Measurements from ENCODE around the gene SLC10A2. TPM values are rescaled to one million over a fixed set of nuclear protein-coding genes. Genes with fewer than 3 reads are reported as not detected.
"Not testable (repeated sequence)": the region's sequence is repeated elsewhere in the genome, so short reads cannot be mapped to it uniquely, and the experiment has no call there.

SLC10A2 gene
- total RNA-seq, result not detected
- long read RNA-seq, result 0 reads

GRCh38 chr13:103066079-103066780, at the start of gene SLC10A2:
SLC10A2 (minus strand) TSS chr13:103066417; CDS start chr13:103066249, 168 bp downstream.
- ATAC-seq (ENCODE audit: poor library complexity) (no peak), DNase-seq (no peak)
- intact Hi-C loops (cut with DNase I), result no loop called here

GRCh38 chr13:103107580-103107979, 41.4 kb upstream of the SLC10A2 start:
- intact Hi-C loops (cut with DNase I), result no loop called here
- DNase-seq (no peak), ATAC-seq (ENCODE audit: poor library complexity) (no peak)

GRCh38 chr13:103104340-103104739, 38.1 kb upstream of the SLC10A2 start:
- intact Hi-C loops (cut with DNase I), result no loop called here
- DNase-seq, result no peak
- ATAC-seq (ENCODE audit: poor library complexity), result no peak

- DNase-seq; ATAC-seq (ENCODE audit: poor library complexity); intact Hi-C loops (cut with DNase I): not testable (repeated sequence)
Observed at GRCh38 chr13:103103456-103103855, 37.2 kb upstream of the SLC10A2 start.

GRCh38 chr13:103102482-103102881, 36.3 kb upstream of the SLC10A2 start:
- ATAC-seq (ENCODE audit: poor library complexity), result no peak
- intact Hi-C loops (cut with DNase I), result no loop called here
- DNase-seq, result no peak

- DNase-seq, result no peak
- intact Hi-C loops (cut with DNase I), result no loop called here
- peak; percentile 38 for ATAC-seq (ENCODE audit: poor library complexity)
Observed at GRCh38 chr13:103101901-103102300, 35.7 kb upstream of the SLC10A2 start.

- DNase-seq, result no peak
- intact Hi-C loops (cut with DNase I), result no loop called here
- no peak for ATAC-seq (ENCODE audit: poor library complexity)
Observed at GRCh38 chr13:103101500-103101899, 35.3 kb upstream of the SLC10A2 start.

- intact Hi-C loops (cut with DNase I), result no loop called here
- DNase-seq (no peak), ATAC-seq (ENCODE audit: poor library complexity) (no peak)
Observed at GRCh38 chr13:103100830-103101229, 34.6 kb upstream of the SLC10A2 start.

- intact Hi-C loops (cut with DNase I), result no loop called here
- no peak for DNase-seq
- ATAC-seq (ENCODE audit: poor library complexity), result no peak
Observed at GRCh38 chr13:103099722-103100293, 33.6 kb upstream of the SLC10A2 start.

- ATAC-seq (ENCODE audit: poor library complexity), result no peak
- intact Hi-C loops (cut with DNase I), result no loop called here
- no peak for DNase-seq
Observed at GRCh38 chr13:103098535-103098934, 32.3 kb upstream of the SLC10A2 start.

- DNase-seq, result no peak
- ATAC-seq (ENCODE audit: poor library complexity), result no peak
- intact Hi-C loops (cut with DNase I), result no loop called here
Observed at GRCh38 chr13:103097366-103097928, 31.2 kb upstream of the SLC10A2 start.

- ATAC-seq (ENCODE audit: poor library complexity); DNase-seq; intact Hi-C loops (cut with DNase I): not testable (repeated sequence)
Observed at GRCh38 chr13:103093649-103094048, 27.4 kb upstream of the SLC10A2 start.

- DNase-seq (no peak), ATAC-seq (ENCODE audit: poor library complexity) (no peak)
- intact Hi-C loops (cut with DNase I), result no loop called here
Observed at GRCh38 chr13:103087275-103087674, 21.1 kb upstream of the SLC10A2 start.

- intact Hi-C loops (cut with DNase I), result no loop called here
- DNase-seq (no peak), ATAC-seq (ENCODE audit: poor library complexity) (no peak)
Observed at GRCh38 chr13:103081435-103081834, 15.2 kb upstream of the SLC10A2 start.

- intact Hi-C loops (cut with DNase I), result no loop called here
- ATAC-seq (ENCODE audit: poor library complexity) (no peak), DNase-seq (no peak)
Observed at GRCh38 chr13:103078158-103078557, 11.9 kb upstream of the SLC10A2 start.

GRCh38 chr13:103068836-103069235, 2.6 kb upstream of the SLC10A2 start:
- intact Hi-C loops (cut with DNase I), result no loop called here
- no peak for ATAC-seq (ENCODE audit: poor library complexity)

GRCh38 chr13:103067751-103068555, 1.7 kb upstream of the SLC10A2 start:
- ATAC-seq (ENCODE audit: poor library complexity) (no peak), DNase-seq (no peak)
- intact Hi-C loops (cut with DNase I), result no loop called here

More at GRCh38 chr13:103068836-103069235, 2.6 kb upstream of the SLC10A2 start:
- no peak for DNase-seq

GRCh38 chr13:103066781-103067345, 646 bp upstream of the SLC10A2 start:
- intact Hi-C loops (cut with DNase I), result no loop called here

GRCh38 chr13:103063376-103063775, 2.8 kb downstream of the SLC10A2 start:
- intact Hi-C loops (cut with DNase I), result no loop called here
- ATAC-seq (ENCODE audit: poor library complexity), result no peak
- DNase-seq, result no peak

More at GRCh38 chr13:103066781-103067345, 646 bp upstream of the SLC10A2 start:
- DNase-seq, result no peak
- ATAC-seq (ENCODE audit: poor library complexity), result no peak
